22Rv1 (cell line): ENCODE results near the gene UBN1.

Experiments
- H3K27ac ChIP-seq: fragments of 450-650 bp; 2 replicates; pipeline ENCODE4 v1.5.1; 2017
- CTCF ChIP-seq: fragments of 450-650 bp; IDR thresholded peaks from 2 replicates; pipeline ENCODE4 v1.5.1; 2017; ENCODE audit warnings: mild to moderate bottlenecking
- ZFX ChIP-seq: fragments of 450-650 bp; IDR thresholded peaks from 2 replicates; pipeline ENCODE4 v1.6.1; 2017; ENCODE audit warnings: antibody characterized with exemption, borderline replicate concordance

UBN1 gene

DNA sequence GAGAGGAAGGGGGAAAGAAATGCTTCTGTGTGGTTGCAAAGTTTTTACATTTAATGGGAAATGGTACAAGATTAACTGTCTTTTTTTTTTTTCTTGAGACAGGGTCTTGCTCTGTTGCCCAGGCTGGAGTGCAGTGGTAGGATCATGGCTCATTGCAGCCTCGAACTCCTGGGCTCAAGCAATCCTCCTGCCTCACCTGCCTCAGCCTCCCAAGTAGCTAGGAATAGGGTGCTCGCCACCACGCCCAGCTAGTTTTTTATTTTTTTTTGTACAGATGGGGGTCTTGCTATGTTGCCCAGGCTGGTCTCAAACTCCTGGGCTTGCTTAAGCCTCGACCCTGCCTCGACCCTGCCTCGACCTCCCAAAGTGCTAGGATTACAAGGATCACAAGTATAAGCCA is 41.0 kb upstream of the UBN1 start:
- TF ChIP-seq CTCF = no peak
- no peak for TF ChIP-seq ZFX
- no peak overlapping the region for H3K27ac ChIP-seq

DNA sequence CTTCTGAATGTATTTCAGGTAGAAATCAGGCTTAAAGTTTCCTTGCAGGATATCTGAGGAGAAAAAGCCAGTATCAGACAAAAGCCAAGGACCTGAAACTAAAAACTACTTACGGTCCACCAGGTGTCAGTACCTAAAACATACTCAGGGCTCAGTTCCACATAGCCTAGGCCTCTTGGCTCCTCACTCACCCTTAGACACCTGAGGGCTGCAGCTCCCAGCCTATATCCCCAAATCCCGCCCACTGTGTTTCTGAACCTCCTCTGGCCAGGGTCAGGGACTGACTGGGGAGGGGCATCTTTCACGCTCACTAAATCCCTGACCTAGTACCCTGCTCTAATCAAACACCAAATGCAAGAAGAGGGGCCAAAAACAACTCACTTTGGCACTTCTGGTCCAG is 36.0 kb upstream of the UBN1 start:
- H3K27ac ChIP-seq = no peak overlapping the region
- TF ChIP-seq ZFX (no peak), CTCF (no peak)

- no peak overlapping the region for H3K27ac ChIP-seq
- TF ChIP-seq CTCF (no peak), ZFX (no peak)
Measured at GRCh38 chr16:4811773-4812172, 35.5 kb upstream of the UBN1 start.

GRCh38 chr16:4813251-4814003 is 33.9 kb upstream of the UBN1 start:
- no peak for TF ChIP-seq ZFX
- no peak for TF ChIP-seq CTCF
- no peak overlapping the region for H3K27ac ChIP-seq

- TF ChIP-seq CTCF (no peak), ZFX (no peak)
Measured at GRCh38 chr16:4814046-4814445, 33.2 kb upstream of the UBN1 start.

DNA sequence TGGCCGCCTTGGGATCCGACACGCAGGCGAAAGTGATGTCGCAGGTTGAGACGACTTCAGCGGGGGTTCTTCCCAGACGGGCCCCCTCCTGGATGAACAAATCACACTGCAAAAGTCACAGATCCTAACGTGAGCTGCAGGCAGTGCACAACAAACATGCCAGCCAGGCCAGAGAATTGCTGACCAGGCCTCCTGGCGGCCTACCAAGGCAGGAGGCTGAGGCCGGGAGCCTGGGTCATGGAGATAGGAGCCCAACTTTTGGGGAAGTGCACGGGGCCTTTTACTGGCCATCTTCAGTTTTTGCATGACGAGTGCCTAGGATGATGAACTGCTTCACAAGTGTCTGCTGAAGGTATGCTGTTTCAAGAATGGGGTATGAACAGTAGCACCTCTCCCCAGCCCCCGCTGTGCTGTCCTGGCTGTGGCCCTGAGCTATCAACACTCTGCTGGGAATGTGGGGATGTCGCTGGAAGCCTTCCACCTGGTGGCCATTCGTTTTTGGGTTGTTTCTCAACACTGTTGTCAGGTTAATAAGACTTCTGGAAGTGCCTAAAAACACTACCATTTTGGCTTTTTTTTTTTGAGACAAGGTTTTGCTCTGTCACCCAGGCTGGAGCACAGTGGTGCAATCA is 32.6 kb upstream of the UBN1 start:
- TF ChIP-seq CTCF (no peak), ZFX (no peak)
- no peak overlapping the region for H3K27ac ChIP-seq

More at GRCh38 chr16:4814046-4814445, 33.2 kb upstream of the UBN1 start:
- no peak overlapping the region for H3K27ac ChIP-seq

DNA sequence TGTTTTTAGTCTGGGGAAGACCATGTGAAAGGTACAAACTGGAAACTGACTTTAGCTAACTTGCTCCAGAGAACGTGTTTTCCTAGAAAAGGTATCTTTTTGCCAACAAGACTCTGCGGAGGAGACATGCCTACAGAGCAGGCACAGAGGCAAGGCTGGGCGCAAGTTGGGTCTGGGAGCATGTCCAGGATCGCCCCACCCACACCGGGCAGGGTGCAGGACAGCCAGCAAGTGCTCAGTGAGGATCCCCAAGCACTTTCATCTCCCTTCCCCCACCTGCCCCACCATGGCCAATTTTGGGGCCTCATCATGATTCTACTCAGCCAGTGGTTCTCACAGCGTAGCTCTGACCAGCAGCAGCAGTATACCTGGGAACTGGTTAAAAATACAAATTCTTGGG is 26.6 kb upstream of the UBN1 start:
- TF ChIP-seq ZFX = no peak
- no peak for TF ChIP-seq CTCF
- H3K27ac ChIP-seq = no peak overlapping the region
